Endodermal cell (in vitro differentiated cells): ENCODE measurements around the gene TRPC4. TPM values are rescaled to one million over a fixed set of nuclear protein-coding genes. Genes with fewer than 3 reads are reported as not detected.

Source experiments
- DNase-seq: peaks from one replicate; pipeline ENCODE4 v3.0.0-alpha.2; 2017
- H3K27ac ChIP-seq: 2 replicates; pipeline ENCODE4 v1.5.1; 2013; ENCODE audit warnings: mild to moderate bottlenecking, low read depth, low read length, moderate library complexity
- H3K27me3 ChIP-seq: 2 replicates; pipeline ENCODE4 v1.6.1; 2013; ENCODE audit warnings: mild to moderate bottlenecking, low read length, moderate library complexity; ENCODE audit not compliant: insufficient read depth, control insufficient read depth, poor library complexity, severe bottlenecking
- H3K36me3 ChIP-seq: 2 replicates; pipeline ENCODE4 v1.7.0; 2013; ENCODE audit warnings: mild to moderate bottlenecking, low read length, moderate library complexity; ENCODE audit not compliant: control insufficient read depth, insufficient read depth
- H3K4me1 ChIP-seq: one replicate; pipeline ENCODE4 v1.7.0; 2013; ENCODE audit warnings: low read length; ENCODE audit not compliant: control insufficient read depth, insufficient read depth
- H3K4me3 ChIP-seq: 2 replicates; pipeline ENCODE4 v1.5.1; 2013; ENCODE audit warnings: mild to moderate bottlenecking, low read length, moderate library complexity
- H3K9ac ChIP-seq: 2 replicates; pipeline ENCODE4 v1.6.1; 2013; ENCODE audit warnings: mild to moderate bottlenecking, low read length, moderate library complexity; ENCODE audit not compliant: poor library complexity, severe bottlenecking; ENCODE audit errors: extremely low read depth
- H3K9me3 ChIP-seq: 2 replicates; pipeline ENCODE4 v1.6.1; 2013; ENCODE audit warnings: mild to moderate bottlenecking, low read length, moderate library complexity; ENCODE audit not compliant: control insufficient read depth
- H3K27ac Mint-ChIP-seq: 2 replicates; pipeline ENCODE4 v1.8.0; 2020; ENCODE audit warnings: mixed read lengths
- H3K27me3 Mint-ChIP-seq: 2 replicates; pipeline ENCODE4 v1.8.0; 2021; ENCODE audit warnings: mild to moderate bottlenecking, mixed read lengths; ENCODE audit not compliant: insufficient read depth
- H3K36me3 Mint-ChIP-seq: 2 replicates; pipeline ENCODE4 v1.8.0; 2020; ENCODE audit warnings: low read depth, mixed read lengths
- H3K4me1 Mint-ChIP-seq: 2 replicates; pipeline ENCODE4 v1.8.0; 2020; ENCODE audit warnings: mixed read lengths
- H3K4me3 Mint-ChIP-seq: 2 replicates; pipeline ENCODE4 v1.8.0; 2020; ENCODE audit warnings: mild to moderate bottlenecking, moderate library complexity, mixed read lengths
- H3K9me3 Mint-ChIP-seq: 2 replicates; pipeline ENCODE4 v1.8.0; 2020; ENCODE audit warnings: mild to moderate bottlenecking, mixed read lengths
- WGBS, 2 experiments: methylation state at CpG; one replicate each; pipeline versions ENCODE4 v1.1.5 to v1.1.7; 2013; ENCODE audit warnings: missing lambda C conversion rate in 2 of 2, mixed read lengths in 1 of 2; ENCODE audit not compliant: insufficient coverage in 1 of 2, insufficient read length in 1 of 2; 5-methylcytosine and 5-hydroxymethylcytosine counted together
- total RNA-seq, 2 donors: library from RNA; stranded (reverse); fragmentation: NEBNext Ultra II Directional in 1 of 2; extraction: Animal tissue kit (Norgen Biotek cat#: 25700) in 1 of 2; gene quantifications; 2 replicates in 1 of 2; 3 replicates in 1 of 2; pipeline ENCODE4 v1.2.1, GENCODE V29; 2021
- TF ChIP-seq, protein P1 (sequence below): fragments of 200-600 bp; sonication (generic); conservative IDR thresholded peaks from 2 replicates; pipeline ENCODE4 v1.5.0; 2021; ENCODE audit warnings: antibody characterized with exemption, mild to moderate bottlenecking

Gene TRPC4
- total RNA-seq, 2 donors from 2014 or later = 22.5 to 28.5 TPM

DNA sequence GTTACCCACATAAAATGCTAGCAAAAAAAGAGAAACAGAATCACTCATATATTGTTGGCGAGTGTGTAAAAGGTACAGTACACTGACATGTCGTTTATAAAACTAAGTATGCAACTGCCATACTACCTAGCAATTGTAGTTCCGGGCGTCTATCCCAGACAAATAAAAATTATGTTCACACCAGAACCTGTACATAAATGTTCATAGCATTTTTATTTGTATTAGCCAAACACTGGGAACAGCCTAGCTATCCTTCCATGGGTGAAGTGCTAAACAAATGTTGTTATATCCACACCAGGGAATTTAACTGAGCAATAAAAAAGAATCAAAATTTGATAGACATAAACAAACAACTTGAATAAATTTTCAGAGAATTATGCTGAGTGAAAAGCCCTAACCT is 242.1 kb downstream of the TRPC4 start:
- Mint-ChIP-seq H3K27me3 (no peaks in the 10 kb centered on the region), H3K4me1 (no peaks in the 10 kb centered on the region), H3K4me3 (no peak overlapping the region), H3K36me3 (no peaks in the 10 kb centered on the region), H3K9me3 (no peaks in the 10 kb centered on the region), H3K27ac (no peak overlapping the region)
- WGBS, 2 experiments = 88 to 98% methylated on average over 1 to 4 of the region's 4 CpGs
- no peaks in the 10 kb centered on the region for H3K27me3 ChIP-seq
- TF ChIP-seq, protein P1, sequence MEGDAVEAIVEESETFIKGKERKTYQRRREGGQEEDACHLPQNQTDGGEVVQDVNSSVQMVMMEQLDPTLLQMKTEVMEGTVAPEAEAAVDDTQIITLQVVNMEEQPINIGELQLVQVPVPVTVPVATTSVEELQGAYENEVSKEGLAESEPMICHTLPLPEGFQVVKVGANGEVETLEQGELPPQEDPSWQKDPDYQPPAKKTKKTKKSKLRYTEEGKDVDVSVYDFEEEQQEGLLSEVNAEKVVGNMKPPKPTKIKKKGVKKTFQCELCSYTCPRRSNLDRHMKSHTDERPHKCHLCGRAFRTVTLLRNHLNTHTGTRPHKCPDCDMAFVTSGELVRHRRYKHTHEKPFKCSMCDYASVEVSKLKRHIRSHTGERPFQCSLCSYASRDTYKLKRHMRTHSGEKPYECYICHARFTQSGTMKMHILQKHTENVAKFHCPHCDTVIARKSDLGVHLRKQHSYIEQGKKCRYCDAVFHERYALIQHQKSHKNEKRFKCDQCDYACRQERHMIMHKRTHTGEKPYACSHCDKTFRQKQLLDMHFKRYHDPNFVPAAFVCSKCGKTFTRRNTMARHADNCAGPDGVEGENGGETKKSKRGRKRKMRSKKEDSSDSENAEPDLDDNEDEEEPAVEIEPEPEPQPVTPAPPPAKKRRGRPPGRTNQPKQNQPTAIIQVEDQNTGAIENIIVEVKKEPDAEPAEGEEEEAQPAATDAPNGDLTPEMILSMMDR = no peak
- H3K27ac ChIP-seq = no peak overlapping the region
- H3K9ac ChIP-seq = no peak overlapping the region
- no peak overlapping the region for H3K4me3 ChIP-seq
- H3K9me3 ChIP-seq = no peaks in the 10 kb centered on the region
- H3K36me3 ChIP-seq = no peaks in the 10 kb centered on the region
- DNase-seq = no peak
- no peaks in the 10 kb centered on the region for H3K4me1 ChIP-seq

DNA sequence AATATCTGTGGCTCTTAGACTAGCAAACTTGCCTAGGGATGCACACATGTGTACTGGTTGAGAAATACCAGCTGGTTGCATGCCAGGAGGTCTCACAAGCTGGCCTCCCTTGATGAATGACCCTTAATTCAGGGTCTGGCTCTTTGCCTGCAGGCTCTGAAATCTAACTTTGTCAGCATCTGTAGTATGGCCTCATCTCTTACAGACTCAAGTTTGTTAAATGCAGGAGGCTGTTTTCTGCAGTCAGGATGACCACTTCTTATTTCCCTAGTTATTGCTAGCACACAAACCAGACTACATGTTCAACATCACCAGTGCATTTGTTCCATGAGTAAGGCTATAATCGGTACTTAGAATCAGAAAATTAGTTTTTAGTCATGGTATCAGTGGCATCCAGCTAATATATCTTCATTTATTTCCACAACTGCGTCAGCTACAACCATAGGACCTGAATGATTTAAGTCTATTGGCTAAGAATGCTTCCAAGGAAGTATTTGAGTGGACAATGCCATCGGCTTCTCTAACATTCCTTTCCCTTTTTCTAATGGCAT is 247.7 kb downstream of the TRPC4 start:
- Mint-ChIP-seq H3K4me1 (peaks cover 13% of the 10 kb centered on the region), H3K9me3 (peaks cover 4% of the 10 kb centered on the region), H3K4me3 (no peak overlapping the region), H3K36me3 (no peaks in the 10 kb centered on the region), H3K27me3 (no peaks in the 10 kb centered on the region), H3K27ac (no peak overlapping the region)
- H3K27ac ChIP-seq = no peak overlapping the region
- WGBS, 2 experiments = 88 to 92% methylated on average over 3 of the region's 3 CpGs
- H3K4me3 ChIP-seq = no peak overlapping the region
- no peaks in the 10 kb centered on the region for H3K9me3 ChIP-seq
- H3K4me1 ChIP-seq = peaks cover 8% of the 10 kb centered on the region
- H3K36me3 ChIP-seq = no peaks in the 10 kb centered on the region
- TF ChIP-seq, protein P1 = no peak
- no peak for DNase-seq
- no peaks in the 10 kb centered on the region for H3K27me3 ChIP-seq
- H3K9ac ChIP-seq = no peak overlapping the region

DNA sequence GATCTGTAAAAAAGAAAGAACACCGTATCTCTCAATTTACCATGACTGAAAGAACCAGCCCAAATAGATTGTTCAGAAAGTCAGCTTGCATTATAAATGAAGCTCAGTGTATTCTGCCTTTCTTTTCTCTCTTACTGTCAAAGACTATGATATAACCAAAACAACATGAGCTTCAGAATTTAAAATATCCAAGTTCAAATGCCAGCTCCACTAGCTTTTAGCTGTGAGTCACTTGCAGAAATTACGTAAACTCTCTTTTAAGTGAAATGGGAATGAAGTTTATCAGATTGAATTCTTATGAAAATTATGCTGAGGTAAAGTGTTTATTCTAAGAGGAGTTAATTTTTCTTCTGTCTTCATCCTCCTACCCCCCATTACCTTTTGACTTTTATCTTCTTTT is 251.0 kb downstream of the TRPC4 start:
- no peak for DNase-seq
- H3K36me3 ChIP-seq = no peaks in the 10 kb centered on the region
- WGBS, 2 experiments = 88 to 95% methylated on average over 1 to 2 of the region's 2 CpGs
- TF ChIP-seq, protein P1 = no peak
- no peaks in the 10 kb centered on the region for H3K27me3 ChIP-seq
- Mint-ChIP-seq H3K4me3 (no peak overlapping the region), H3K4me1 (peaks cover 15% of the 10 kb centered on the region), H3K27ac (no peak overlapping the region), H3K36me3 (no peaks in the 10 kb centered on the region), H3K27me3 (no peaks in the 10 kb centered on the region), H3K9me3 (peaks cover 4% of the 10 kb centered on the region)
- no peak overlapping the region for H3K4me3 ChIP-seq
- H3K9me3 ChIP-seq = no peaks in the 10 kb centered on the region
- H3K27ac ChIP-seq = no peak overlapping the region
- H3K4me1 ChIP-seq = peaks cover 9% of the 10 kb centered on the region
- H3K9ac ChIP-seq = no peak overlapping the region
